NCI-H1092 treated with DMSO at 0.1 percent for 48 hours (cell line): ENCODE measurements around the gene ATP5PD.
"Not testable (repeated sequence)": the region's sequence is repeated elsewhere in the genome, so short reads cannot be mapped to it uniquely, and the experiment has no call there.

Experiments used
- DNase-seq: peaks from one replicate; lab custom pipeline; 2025; lab: John Stamatoyannopoulos, UW

The ATP5PD gene

DNA sequence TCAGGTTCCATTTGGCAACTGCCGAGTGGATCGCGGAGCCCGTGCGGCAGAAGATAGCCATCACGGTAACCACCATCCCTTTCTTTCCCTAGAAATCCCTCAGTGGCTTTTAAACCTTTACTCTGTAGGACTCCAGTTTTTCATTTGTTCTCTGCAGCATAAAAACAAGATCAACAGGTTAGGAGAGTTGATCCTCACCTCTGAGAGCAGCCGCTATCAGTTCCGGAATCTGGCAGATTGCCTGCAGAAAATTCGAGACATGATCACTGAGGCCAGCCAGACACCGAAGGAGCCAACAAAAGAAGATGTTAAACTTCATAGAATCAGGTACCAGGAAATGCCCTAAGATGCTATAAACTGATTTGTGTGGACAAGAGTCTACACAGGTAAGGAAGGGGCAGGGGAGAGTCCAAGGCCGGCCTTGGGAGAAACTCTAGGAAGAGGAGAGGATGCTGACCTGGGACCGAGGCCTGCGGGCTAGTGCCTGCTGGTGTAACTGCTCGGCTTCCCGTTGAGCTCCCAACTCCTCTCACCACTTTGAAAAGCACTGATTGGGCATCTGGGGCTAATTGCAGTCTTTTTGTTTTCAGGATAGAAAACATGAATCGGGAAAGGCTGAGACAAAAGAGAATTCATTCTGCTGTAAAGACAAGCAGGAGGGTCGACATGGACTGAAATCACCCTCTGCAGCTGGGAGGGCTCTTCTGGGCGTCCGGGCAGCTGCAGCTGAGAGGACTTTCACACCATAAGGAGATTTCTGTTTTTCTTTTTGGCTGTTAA, 26.2 kb downstream of the ATP5PD start:
- no peak for DNase-seq

DNA sequence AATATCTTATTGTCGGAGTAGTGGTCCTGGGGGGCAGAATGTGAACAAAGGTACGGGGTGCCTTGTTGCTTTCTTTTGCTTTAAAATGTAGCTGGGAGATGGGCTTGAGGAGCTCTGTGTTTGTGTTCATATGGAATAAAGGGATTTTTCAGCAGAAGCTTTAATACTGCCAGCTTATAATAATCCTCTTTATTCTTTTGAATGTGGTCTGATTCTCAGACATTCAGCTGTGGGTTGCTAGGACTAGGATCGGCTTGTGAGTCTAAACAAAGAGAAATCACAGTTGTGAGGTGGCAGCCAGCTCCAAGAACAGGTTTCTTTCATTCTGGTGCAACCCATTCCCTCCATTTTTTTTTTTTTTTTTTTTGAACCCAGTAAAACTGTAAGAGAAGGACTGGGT, 27.1 kb downstream of the ATP5PD start:
- no peak for DNase-seq

DNA sequence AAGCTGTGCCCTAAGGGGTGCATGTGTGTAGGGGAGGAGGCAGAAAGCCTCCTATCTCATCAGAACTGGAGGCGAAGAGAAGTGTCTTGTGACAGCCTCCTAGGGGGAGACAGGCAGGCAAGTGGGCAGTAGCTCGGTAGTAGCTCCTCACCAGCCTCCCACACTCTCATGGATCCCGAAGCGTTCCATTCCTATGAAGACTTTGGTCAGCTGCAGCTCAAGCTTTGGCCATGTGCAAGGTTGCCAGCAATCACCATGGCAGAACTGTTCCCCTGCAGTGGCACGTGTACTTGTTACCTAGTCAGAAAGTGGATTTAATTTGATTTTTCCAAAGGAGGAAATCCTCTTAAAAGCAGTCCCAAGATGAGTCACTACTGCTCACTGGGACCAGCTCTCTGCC, 27.6 kb downstream of the ATP5PD start:
- DNase-seq: no peak

DNA sequence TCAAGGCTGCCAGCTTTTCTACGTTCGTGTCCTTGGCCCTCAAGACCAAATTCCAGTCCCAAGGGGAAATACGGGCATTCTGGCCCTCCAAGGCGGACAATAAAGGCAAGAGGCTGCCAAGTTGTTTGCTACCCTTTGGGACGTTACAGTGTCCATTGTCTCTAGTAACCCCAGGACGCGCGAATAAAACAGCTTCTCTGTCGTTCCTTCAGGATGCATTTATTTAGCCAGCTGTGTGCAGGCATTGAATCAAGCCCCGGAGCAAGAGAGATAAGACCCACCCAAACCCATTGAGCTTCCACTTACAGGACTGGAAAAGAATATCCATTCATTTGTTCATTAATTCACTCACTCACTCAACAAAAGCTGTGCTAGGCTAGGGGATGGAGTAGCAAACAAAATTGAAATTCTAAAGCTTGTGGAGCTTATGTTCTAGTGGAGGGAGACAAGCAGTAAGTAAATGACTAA, 33.6 kb downstream of the ATP5PD start:
- DNase-seq: no peak

DNA sequence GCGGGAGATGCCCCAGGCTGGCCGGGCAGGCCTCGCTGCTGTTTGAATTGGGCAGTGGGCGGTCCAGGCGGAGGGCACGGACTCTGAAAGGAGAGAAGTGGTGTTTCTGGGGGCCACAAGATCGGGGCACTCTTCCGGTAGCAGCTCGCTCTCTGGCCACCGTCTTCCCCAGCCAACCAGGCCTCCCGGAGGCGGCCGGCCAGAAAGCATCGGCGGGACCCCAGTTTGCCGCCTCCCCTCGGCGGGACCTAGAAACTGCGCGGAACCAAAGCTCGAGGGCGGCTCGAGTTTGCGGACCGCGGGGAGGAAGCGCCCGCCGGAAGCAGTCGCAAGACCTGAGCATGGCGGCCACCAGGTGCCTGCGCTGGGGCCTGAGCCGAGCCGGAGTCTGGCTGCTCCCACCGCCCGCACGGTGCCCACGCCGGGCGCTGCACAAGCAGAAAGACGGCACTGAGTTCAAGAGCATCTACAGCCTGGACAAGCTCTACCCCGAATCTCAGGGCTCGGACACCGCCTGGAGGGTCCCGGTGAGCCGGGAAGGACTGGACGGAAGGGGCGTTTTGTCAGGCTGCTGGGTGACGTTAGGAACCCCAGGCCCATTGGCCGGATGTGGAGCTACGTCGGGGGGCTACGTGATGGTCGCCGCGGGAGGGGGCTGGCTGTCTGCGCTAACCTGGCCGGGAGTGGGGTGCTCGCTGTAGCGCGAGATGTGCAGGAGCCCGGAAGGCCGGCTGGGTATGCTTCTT, 34.2 kb downstream of the ATP5PD start, which contains the start of gene MRPL58:
MRPL58 (plus strand) TSS at position 325 of the 746 bp plus-strand sequence; CDS start at position 342, 17 bp downstream.
- DNase-seq: peak; percentile 85

DNA sequence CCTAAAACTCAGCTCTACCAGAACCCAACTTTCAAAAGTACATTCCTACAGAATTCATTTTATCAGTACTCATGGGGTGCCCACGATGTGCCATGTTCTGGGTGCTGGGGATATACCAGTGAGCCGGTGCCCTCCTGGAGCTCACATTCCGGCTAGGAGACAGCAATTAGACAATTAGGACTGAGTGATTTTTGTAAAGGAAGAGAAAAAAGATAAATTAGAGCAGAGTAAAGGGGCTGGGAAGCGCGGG, 34.7 kb downstream of the ATP5PD start:
- DNase-seq: no peak

DNA sequence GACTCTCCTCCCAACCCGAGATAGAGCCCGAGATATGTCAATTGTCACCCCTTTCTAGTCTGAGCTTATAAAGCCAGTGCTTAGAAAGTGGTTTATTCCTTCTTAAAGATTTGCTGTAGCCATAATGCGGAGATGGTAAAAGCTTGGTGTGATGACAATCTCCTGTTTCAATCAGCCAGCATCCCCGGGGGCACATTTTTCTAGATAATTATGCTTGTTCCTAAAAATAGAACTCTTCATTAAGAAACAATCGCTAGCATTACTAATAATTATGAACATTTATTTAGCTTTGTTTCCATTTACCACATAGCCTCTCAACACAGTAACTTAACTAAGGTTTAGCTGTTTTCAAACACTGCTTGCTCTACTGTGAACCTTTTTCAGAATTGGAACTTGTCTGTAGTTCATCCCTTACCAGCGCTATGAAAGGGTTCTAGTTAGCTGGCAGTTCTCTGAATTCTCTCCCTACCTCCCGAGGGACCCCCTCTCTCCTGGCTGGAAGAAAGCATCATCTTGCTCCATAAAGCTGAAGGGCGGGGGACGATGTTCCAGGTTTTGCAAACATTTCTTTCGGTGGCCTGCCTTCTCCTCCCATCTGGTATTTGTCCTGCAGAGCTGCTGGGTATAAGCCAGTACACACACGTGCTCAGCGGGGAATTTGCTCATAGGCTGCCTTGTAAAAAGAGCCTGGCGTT, 35.2 kb downstream of the ATP5PD start:
- DNase-seq: peak; percentile 45

DNA sequence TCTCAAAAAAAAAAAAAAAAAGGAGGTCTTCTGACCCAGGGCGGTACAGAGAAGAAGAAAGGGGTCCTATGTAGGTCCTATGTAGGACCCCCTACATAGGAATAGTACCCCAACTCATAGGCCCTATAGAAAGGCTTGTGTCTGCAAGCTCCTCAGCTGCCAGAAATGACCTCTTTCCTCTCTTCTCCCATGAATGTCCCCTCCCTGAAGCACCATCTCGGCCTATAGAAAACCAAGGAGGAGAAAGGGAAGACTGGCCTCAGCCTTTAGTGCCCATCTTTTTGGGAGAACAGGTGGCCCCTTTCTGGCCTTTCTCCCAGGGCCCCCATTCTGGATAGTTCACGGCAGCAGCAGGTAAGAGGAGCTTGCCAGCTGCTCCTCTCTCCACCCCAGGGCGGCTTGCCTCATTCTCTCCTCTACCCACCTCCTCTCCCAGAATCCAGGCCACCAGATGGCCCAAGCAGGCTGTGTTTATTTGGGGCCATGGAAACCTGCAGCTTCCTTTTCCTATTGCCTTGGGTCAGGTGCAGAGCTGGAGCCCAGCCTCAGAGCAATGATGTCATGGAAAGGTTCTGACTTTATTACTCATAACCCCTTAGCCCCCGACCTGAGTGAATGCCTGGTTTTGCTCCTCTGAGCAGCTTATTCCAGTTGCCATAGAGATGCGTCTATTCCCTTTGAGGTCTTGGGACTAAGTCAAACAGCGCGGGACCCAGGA, 35.9 kb downstream of the ATP5PD start:
- DNase-seq: peak; percentile 52

DNA sequence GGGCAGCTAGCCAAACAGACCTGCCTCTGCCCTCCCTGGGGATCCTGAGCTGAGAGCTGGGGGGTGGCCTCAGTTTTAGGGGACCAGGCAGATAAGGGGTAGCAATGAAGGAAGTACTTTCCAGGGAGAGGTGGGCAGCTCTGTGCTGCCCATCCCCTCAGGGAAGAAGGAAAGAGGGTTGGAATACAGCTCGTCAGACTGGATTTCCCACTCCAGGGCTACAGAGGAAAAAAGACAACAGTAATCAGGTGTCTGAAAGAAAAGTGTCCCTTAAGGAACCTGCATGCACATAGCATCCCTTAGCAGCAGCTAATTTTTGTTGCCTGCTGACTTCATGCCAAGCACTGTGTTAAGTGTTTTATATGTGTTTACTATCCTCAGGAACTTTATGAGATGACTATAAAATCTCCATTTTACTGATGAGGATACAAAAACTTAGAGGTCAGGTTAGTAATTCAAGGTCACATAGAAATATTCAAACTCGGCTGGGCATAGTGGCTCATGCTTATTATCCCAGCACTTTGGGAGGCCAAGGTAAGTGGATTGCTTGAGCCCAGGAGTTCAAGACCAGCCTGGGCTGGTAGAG, 37.5 kb downstream of the ATP5PD start:
- no peak for DNase-seq

DNA sequence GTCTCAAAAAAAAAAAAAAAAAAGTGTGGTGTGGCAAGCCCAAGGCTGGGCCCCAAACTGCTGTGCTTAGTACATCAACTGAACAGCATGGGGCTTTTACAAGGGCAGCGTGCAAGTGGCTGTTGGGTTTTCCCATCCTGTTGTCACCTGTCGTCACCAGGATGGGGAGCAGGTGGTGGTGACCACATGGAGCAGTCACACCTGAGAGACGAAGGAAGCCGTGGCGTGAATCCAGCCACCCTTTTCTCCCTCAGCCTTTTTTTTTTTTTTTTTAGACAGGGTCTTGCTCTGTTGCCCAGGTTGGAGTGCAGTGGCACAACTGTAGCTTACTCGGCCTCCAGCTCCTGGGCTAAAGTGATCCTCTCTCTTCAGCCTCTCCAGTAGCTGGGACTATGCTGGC, 38.4 kb downstream of the ATP5PD start:
- DNase-seq: no peak

DNA sequence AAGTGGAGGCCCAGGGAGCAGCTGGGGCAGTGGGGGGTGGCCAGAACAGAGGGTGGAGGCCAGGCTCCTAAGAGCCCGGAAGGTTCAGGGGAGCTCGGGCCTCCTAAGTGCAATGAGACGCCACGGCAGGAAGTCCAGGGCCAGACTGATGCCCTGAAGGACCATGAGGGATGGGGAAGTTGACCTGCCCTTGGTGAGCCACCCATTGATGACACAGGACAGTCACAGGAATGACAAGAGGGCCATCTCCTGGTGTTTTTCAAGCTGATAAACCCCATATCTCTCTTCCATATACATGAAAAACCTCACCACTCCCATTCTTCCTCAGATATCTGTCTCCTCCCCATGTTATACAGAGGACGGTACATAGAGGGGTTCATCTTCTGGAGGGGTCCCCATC, 40.1 kb downstream of the ATP5PD start:
- DNase-seq: no peak

DNA sequence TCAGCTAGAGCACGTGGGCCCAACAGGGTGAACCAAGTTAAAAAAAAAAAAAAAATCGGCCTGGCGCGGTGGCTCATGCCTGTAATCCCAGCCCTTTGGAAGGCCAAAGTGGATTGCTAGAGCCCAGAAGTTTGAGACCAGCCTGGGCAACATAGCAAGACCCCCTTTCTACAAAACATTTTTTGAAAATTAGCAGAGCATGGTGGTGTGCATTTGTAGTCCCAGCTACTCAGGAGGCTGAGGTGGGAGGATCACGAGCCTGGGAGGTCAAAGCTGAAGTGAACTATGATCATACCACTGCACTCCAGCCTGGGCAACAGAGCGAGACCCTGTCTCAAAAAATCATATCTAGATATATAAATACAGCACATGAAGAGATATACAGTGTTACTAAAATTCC, 40.7 kb downstream of the ATP5PD start:
- DNase-seq: not testable (repeated sequence)

DNA sequence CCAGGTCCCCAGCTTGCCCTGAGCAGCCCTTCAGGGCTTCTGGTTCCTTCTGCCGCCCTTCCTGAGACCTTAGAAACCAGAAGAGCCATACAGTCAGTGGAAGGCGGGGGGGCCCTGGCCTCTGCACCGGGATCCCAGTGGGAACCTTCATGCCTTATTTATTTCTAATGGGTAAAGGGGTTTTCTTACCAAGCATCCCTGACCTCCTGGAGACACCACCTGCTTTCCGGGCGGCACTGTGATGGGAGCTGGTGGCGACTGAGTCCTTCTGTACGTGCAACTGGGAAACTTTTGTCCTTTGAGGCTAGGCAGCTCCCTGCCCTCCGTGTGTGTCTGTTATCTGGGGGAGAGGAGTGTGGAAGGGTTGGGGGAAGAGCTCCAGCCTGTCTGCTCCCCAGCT, 41.5 kb downstream of the ATP5PD start:
- DNase-seq: no peak

DNA sequence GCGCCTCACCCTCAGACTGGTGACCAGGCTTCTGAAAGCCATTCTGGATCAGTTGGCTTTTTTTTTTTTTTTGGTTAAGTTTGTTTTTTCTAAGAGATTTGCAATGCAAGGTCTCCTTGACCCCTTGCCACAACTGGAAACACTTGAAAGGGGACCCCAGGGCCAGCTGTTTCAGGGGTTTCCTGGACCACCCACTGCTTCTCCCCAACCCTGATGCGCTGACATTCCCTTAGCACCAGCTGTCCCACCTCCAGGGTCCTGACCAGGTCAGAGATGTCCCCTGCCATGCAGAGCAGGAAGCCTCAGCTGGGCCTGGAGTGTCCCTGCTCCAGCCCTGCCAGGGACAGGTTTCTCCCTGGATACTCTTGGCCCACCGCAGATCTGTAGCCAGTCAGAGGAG, 42.4 kb downstream of the ATP5PD start:
- no peak for DNase-seq

DNA sequence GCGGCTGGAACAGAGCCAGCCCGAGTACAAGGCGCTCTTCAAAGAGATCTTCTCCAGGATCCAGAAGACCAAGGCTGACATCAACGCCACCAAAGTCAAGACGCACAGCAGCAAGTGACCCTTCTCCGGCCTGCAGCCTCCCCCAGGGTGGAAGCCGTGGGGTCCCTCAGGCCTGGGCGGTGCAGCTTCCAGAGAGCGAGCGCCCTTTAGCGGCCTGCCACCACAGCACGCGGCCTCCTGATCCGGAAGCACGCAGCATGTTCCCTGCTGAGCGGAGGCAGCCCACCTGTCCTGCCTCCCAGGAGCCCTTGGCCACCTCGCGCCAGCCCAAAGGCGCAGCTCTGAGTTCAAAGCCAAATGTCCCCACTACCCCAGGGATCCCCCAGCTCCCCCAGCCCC, 42.8 kb downstream of the ATP5PD start:
- DNase-seq: no peak

DNA sequence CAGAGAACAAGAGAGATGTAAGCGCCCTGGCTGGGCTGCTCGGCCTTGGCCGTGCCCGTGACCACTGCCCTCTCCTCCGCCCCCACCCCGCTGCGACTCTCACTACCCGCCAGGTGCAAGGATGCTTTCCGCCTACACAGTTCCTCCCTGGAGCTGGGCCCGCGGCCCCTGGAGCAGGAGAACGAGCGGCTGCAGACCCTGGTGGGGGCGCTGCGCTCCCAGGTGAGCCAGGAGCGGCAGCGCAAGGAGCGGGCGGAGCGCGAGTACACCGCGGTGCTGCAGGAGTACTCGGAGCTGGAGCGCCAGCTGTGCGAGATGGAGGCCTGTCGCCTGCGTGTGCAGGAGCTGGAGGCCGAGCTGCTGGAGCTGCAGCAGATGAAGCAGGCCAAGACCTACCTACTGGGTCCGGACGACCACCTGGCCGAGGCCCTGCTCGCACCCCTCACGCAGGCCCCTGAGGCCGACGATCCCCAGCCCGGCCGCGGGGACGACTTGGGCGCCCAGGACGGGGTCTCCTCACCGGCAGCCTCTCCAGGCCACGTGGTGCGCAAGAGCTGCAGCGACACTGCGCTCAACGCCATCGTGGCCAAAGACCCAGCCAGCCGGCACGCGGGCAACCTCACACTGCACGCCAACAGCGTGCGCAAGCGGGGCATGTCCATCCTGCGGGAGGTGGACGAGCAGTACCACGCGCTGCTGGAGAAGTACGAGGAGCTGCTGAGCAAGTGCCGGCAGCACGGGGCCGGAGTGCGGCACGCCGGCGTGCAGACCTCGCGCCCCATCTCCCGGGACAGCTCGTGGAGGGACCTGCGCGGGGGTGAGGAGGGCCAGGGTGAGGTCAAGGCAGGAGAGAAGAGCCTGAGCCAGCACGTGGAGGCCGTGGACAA, 43.5 kb downstream of the ATP5PD start:
- no peak for DNase-seq

DNA sequence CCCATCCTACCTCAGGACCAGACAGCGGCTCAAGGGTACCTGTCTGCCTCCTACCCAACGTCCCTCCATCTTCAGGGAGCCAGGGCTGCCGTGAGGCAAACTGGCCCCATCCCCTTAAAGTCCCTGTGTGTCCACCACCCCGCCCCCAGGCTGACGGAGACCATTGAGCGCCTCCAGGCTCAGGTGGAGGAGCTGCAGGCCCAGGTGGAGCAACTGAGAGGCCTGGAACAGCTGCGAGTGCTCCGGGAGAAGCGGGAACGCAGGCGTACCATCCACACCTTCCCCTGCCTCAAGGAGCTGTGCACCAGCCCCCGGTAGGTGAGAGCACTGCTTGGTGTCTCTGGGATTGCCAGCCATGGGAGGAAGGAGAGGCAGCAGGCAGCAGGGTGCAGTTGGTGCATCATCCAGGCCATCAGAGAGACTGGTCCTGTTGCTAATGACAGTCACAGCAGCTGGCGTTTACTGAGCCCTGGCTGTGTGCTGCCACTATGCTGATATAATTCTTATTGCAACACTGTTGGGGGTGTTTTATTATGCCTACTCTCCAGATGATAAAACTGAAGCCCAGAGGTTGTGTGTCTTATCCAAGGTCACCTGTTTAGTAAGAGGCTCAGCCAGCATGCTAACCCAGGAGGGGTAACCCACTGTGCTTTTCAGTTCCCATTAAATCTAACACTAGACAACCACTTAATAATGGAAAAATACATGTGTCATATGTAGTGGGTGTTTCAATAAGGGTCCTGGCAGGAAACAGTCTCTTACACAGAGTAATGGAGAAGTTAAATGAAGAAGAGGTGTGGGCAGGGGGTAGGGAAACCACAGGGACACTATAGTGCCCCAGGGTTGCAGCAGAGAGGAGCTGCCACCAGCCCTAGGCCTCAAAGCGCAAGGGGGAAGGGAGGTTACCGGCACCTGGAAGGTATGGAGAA, 44.6 kb downstream of the ATP5PD start:
- no peak for DNase-seq

DNA sequence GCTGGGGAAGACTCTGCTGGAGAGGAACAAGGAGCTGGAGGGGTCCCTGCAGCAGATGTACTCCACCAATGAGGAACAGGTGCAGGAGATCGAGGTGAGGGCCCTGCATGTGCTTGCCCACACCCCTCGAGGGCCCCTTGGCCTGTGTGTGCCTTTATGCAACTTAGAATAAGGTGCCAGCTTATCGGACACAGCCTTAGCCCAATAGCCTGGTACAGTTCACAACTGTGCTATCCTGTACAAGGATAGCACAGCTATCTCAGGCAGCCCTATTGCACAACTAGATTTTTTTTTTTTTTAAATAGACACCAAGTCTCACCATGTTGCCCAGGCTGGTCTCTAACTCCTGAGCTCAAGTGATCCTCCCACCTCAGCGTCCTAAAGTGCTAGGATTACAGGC, 47.2 kb downstream of the ATP5PD start:
- no peak for DNase-seq

DNA sequence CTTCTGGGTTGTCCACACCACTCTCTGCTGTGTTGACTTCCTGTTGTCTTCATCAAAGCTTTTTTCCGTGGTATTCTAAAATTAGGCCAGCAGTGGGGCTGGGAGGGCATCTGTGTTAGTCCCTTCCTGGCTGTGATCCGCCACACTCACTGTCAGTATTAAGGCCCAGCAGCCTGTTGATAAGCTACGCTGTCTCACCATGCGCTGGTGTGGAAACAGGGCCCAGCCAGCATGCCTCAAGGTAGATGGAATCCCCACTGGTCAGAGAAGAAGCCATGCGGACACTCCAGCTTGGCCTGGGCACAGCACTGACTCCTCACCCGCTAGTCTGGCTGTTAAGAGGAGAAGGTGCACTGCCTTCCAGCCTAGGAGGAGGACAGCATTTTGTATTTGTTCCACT, 48.0 kb downstream of the ATP5PD start:
- DNase-seq: no peak

DNA sequence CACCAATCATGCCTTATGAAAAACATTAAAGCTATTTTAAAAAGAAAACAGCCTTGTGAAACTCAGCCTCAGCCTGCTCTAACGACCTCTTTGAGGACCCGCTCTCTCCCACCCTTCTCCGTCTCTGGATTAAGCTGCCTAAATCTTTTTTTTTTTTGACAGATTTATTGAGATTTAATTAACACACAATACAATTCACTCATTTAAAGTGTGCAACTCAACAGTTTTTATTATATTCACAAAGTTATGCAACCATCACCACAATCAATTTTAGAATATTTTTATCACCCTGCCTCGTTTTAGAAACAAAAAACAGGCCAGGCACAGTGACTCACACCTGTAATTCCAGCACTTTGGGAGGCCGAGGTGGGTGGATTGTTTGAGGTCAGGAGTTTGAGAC, 50.9 kb downstream of the ATP5PD start:
- no peak for DNase-seq
